Stomach (tissue), 9 donors: ENCODE results near the gene PDPK1. TPM values are rescaled to one million over a fixed set of nuclear protein-coding genes. Genes with fewer than 3 reads are reported as not detected.

Experiments used
- DNase-seq, 2 donors: peaks; one replicate each; pipeline versions ENCODE4 v3.0.0 to v3.0.0-alpha.2; 2013 to 2019
- H3K27ac ChIP-seq, 5 donors: fragments of 200-600 bp in 4 of 5; sonication (generic) in 4 of 5; one replicate each; pipeline ENCODE4 v1.5.1; 2013 to 2019; ENCODE audit warnings: mild to moderate bottlenecking in 1 of 5, moderate library complexity in 1 of 5
- H3K27me3 ChIP-seq, 3 donors: fragments of 200-600 bp; sonication (generic); one replicate each; pipeline ENCODE4 v1.5.1; 2017 to 2019; ENCODE audit warnings: mixed run types in 1 of 3
- H3K36me3 ChIP-seq, 4 donors: fragments of 200-600 bp; sonication (generic); 1 replicate in 3 of 4; 2 replicates in 1 of 4; pipeline ENCODE4 v1.5.1; 2016 to 2019
- H3K4me1 ChIP-seq, 4 donors: fragments of 200-600 bp; sonication (generic); one replicate each; pipeline ENCODE4 v1.5.1; 2016 to 2019
- H3K4me3 ChIP-seq, 4 donors: fragments of 200-600 bp; sonication (generic) in 3 of 4; one replicate each; pipeline ENCODE4 v1.5.1; 2016 to 2019; ENCODE audit warnings: mild to moderate bottlenecking in 1 of 4
- H3K9me3 ChIP-seq, 4 donors: fragments of 200-600 bp; sonication (generic); one replicate each; pipeline ENCODE4 v1.5.1; 2016 to 2019
- EP300 ChIP-seq: sonication (generic); formaldehyde crosslinking; IDR thresholded peaks from one replicate; pipeline ENCODE4 v1.6.1; 2017; ENCODE audit warnings: antibody characterized with exemption
- POLR2A ChIP-seq, 4 donors: fragments of 450-650 bp; IDR thresholded peaks; one replicate each; pipeline ENCODE4 v1.6.1; 2016; ENCODE audit warnings: antibody characterized with exemption in 4 of 4, control low read depth in 2 of 4, mild to moderate bottlenecking in 1 of 4, moderate library complexity in 1 of 4
- POLR2AphosphoS5 ChIP-seq, 3 donors: sonication (generic); formaldehyde crosslinking; IDR thresholded peaks; one replicate each; pipeline ENCODE4 v1.6.1; 2016; ENCODE audit warnings: antibody characterized with exemption in 3 of 3
- WGBS, 5 donors: extraction: QIAGEN DNeasy Blood & Tissue Kit in 3 of 5; methylation state at CpG; one replicate each; pipeline versions ENCODE4 v1.1.5 to v1.1.7; 2013 to 2018; 5-methylcytosine and 5-hydroxymethylcytosine counted together
- intact Hi-C: fragments of 100-400 bp; cut with DNase I; formaldehyde crosslinking; loops from one replicate; pipeline ENCODE4 v1.15.1; 2023; ENCODE audit warnings: low total_unique reads
- polyA plus RNA-seq, 3 donors: library from polyadenylated mRNA; stranded (reverse); fragments of 200-250 nt; gene quantifications; one replicate each; pipeline ENCODE4 v1.2.3, GENCODE V29; 2013
- total RNA-seq, 5 donors: library from RNA; depleted of rRNA; stranded (reverse); fragments of >200 nt; gene quantifications; one replicate each; pipeline versions ENCODE4 v1.1.0 to v1.2.3, GENCODE V29; 2014 to 2016
- TF ChIP-seq, protein P1 (sequence below), 7 experiments: fragments of 450-650 bp in 4 of 7; fragments of 200-600 bp in 3 of 7; sonication (generic) in 3 of 7; IDR thresholded peaks; one replicate each; pipeline ENCODE4 v1.5.1; 2016 to 2019; ENCODE audit warnings: antibody characterized with exemption in 7 of 7, control low read depth in 2 of 7, mild to moderate bottlenecking in 1 of 7
- donor health status: healthy with polysubstance abuse.
- donor health status: Bipolar disorder and iron deficiency.
- donor health status: healthy.

Gene PDPK1
- total and polyA plus RNA-seq, 8 donors, result 7.0 to 86.9 (median 23.6) TPM

- H3K27me3 ChIP-seq, result no peaks in the 10 kb centered on the region
- WGBS, 5 donors, result 42 to 53% (median 44%) methylated on average over 10 to 11 of the region's 11 CpGs
- intact Hi-C loops, result no loop called here
- no peaks in the 10 kb centered on the region for H3K9me3 ChIP-seq
- TF ChIP-seq EP300, result no peak
- TF ChIP-seq, protein P1, sequence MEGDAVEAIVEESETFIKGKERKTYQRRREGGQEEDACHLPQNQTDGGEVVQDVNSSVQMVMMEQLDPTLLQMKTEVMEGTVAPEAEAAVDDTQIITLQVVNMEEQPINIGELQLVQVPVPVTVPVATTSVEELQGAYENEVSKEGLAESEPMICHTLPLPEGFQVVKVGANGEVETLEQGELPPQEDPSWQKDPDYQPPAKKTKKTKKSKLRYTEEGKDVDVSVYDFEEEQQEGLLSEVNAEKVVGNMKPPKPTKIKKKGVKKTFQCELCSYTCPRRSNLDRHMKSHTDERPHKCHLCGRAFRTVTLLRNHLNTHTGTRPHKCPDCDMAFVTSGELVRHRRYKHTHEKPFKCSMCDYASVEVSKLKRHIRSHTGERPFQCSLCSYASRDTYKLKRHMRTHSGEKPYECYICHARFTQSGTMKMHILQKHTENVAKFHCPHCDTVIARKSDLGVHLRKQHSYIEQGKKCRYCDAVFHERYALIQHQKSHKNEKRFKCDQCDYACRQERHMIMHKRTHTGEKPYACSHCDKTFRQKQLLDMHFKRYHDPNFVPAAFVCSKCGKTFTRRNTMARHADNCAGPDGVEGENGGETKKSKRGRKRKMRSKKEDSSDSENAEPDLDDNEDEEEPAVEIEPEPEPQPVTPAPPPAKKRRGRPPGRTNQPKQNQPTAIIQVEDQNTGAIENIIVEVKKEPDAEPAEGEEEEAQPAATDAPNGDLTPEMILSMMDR (IDR thresholded peaks at IDR 0.05), result no peak
- peak overlapping the region in 3 of 4 donors; percentile 14 to 92 (median 67) for H3K4me3 ChIP-seq
- H3K27ac ChIP-seq, result peak overlapping the region; percentile 2 to 99 (median 99)
- no peak for DNase-seq
- peaks cover 71 to 85% (median 82%) of the 10 kb centered on the region in 4 donors for H3K4me1 ChIP-seq
- peaks cover 0 to 17% (median 9%) of the 10 kb centered on the region in 4 donors for H3K36me3 ChIP-seq
Observed at GRCh38 chr16:2516391-2517240, 21.2 kb upstream of the PDPK1 start.

DNA sequence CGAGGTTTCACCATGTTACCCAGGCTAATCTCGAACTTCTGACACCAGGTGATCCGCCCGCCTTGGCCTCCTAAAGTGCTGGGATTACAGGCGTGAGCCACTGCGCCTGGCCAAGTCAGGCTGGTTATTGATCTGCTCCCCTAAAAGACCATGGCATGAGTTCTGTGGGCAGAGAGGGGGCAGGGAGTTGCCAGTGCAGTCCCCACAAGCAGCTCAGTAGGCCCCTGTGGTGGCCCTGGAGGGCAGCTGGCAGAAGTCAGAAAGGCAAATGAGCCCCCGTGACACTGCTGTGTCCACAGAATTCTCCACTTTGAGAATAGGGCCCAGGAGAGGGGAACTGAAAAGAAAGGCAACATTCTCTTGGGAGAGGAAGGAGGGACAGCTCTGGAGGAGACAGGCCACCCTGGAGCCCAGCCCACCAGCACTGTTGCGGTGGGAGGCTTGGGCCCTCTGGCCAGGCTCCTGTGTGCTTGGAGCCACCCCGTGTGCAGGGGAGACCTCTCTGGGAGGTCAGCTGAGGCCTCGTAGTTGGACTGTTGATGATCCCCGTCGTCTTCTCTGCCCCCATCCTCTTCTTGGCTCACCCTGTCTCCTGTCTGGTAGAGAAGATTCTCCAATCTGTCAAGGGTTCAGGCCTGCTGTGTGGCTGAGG, 19.7 kb upstream of the PDPK1 start:
- no peaks in the 10 kb centered on the region for H3K9me3 ChIP-seq
- WGBS, 5 donors, result 62 to 76% (median 69%) methylated on average over 8 to 12 of the region's 12 CpGs
- H3K4me1 ChIP-seq, result peaks cover 63 to 77% (median 71%) of the 10 kb centered on the region in 4 donors
- DNase-seq, result no peak
- peaks cover 3 to 25% (median 20%) of the 10 kb centered on the region in 4 donors for H3K36me3 ChIP-seq
- H3K27me3 ChIP-seq, result no peaks in the 10 kb centered on the region
- TF ChIP-seq POLR2A (IDR thresholded peaks at IDR 0.05) (no peak), EP300 (no peak)
- TF ChIP-seq, protein P1 (IDR thresholded peaks at IDR 0.05), result no peak
- peak overlapping the region in 4 of 5 donors; percentile 81 to 99 (median 99) for H3K27ac ChIP-seq
- peak overlapping the region in 1 of 4 donors; percentile 92 for H3K4me3 ChIP-seq
- intact Hi-C loops, result no loop called here

- Histone ChIP-seq H3K27ac (peak overlapping the region; percentile 52 to 99 (median 99)), H3K36me3 (peaks cover 12 to 35% (median 30%) of the 10 kb centered on the region in 4 donors), H3K9me3 (no peaks in the 10 kb centered on the region), H3K4me3 (peak overlapping the region in 3 of 4 donors; percentile 61 to 75 (median 74)), H3K27me3 (no peaks in the 10 kb centered on the region), H3K4me1 (peaks cover 60 to 79% (median 72%) of the 10 kb centered on the region in 4 donors)
- DNase-seq, result no peak
- WGBS, 5 donors, result 73 to 86% (median 81%) methylated on average over 31 to 39 of the region's 39 CpGs
- intact Hi-C loops, result no loop called here
- no peak for TF ChIP-seq EP300
- TF ChIP-seq POLR2A (IDR thresholded peaks at IDR 0.05), result no peak
- no peak for TF ChIP-seq POLR2AphosphoS5 (IDR thresholded peaks at IDR 0.05)
- TF ChIP-seq, protein P1 (IDR thresholded peaks at IDR 0.05), result no peak
Observed at GRCh38 chr16:2518823-2519710, 18.8 kb upstream of the PDPK1 start.

DNA sequence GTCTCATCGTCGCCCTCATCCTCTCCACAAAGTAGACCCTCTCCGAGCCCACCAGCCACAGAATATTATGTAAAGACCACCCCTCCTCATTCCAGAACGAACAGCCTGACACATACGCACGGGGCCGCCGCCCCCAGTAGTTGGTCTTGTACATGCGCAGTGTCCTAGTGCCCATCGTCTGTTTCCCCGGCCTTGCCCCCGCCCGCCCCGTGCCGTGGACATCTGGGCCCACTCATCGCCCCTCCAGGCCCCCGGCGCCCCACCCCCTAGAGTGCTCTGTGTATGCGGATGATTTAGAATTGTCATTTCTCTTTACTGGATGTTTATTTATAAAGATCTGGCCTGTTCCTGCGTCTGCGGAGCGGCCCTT, 18.1 kb upstream of the PDPK1 start:
- WGBS, 5 donors, result 10 to 47% (median 44%) methylated on average over 4 to 22 of the region's 22 CpGs
- intact Hi-C loops, result no loop called here
- DNase-seq, result no peak
- Histone ChIP-seq H3K4me1 (peaks cover 60 to 85% (median 72%) of the 10 kb centered on the region in 4 donors), H3K27ac (peak overlapping the region; percentile 52 to 99 (median 99)), H3K9me3 (no peaks in the 10 kb centered on the region), H3K4me3 (peak overlapping the region; percentile 61 to 75 (median 72)), H3K36me3 (peaks cover 12 to 41% (median 36%) of the 10 kb centered on the region in 4 donors), H3K27me3 (no peaks in the 10 kb centered on the region)
- TF ChIP-seq EP300, result no peak
- no peak for TF ChIP-seq POLR2A (IDR thresholded peaks at IDR 0.05)
- TF ChIP-seq, protein P1 (IDR thresholded peaks at IDR 0.05), result no peak
- TF ChIP-seq POLR2AphosphoS5 (IDR thresholded peaks at IDR 0.05), result no peak
